Measurements from ENCODE around the gene ROCK2.
"Not testable (repeated sequence)": the region's sequence is repeated elsewhere in the genome, so short reads cannot be mapped to it uniquely, and the experiment has no call there.

The ROCK2 gene

DNA sequence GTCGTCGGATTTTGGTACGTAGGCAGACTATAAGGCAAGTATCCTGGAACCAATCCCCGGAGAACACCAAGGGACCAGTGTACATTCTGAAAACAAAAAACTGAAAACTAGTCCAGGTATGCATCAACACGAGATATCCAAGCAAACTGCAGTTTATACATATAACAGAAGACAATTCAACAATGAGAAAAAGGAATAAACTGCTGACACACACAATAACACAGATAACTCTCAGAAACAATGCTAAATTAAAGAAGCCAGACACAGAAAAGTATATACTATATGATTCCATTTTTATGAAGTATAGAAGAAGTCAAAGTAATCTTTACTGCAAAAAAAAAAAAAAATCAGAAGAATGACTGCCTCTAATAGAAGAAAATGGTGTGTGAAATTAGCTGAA, 5.9 kb downstream of the ROCK2 start:
- DNase-seq, result no peak

DNA sequence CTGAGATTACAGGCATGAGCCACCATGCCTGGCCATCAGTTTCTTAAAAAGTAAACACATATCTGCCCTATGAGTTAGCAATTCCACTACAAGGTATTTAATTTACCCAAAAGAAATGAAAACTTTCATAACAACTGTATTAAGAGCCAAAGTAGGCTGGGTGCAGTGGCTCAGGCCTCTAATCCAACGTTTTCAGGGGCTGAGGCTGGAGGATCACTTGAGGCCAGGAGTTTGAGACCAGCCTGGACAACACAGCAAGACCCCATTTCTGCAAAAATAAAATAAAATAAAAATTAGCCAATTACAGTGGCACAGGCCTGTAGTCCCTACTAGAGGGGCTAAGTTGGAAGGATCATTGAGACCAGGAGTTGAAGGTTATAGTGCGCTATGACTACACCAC, 6.5 kb downstream of the ROCK2 start:
- DNase-seq, result no peak

- no peak for DNase-seq
Observed at GRCh38 chr2:11336189-11336588, 8.2 kb downstream of the ROCK2 start.

DNA sequence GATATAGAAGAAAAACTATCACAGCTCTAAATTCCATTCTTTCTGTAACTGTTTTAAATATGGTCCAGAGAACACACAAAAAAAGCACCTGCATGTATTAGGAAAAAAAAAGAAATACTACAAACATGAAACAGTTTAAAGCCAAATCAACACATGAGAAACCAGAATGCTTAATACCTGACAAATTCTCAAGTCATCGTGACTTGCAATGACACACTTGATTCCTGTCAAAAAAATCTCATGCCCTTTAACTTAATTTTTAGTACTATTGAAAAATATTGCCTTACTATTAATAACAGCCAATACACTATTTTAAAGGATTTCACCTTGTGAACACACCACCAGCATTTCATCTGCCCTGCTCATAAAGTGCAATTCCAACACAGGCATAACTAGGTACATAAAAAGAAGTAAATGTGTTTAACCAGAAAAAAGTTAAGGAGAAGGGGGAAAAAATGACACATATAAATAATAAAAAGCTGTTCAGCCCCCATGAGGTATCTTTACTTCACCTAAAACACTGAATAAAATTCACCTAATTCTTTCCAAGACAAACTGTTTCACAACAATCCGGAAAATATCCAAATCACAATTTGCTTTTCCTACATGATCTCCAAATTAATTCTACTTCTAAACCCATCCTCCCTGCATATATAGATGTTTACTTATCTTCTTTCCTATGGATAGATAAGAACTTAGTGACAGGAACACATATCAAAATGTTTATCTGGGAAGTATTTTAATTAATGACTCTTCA, 10.8 kb downstream of the ROCK2 start:
- DNase-seq, result no peak

- DNase-seq, result no peak
Observed at GRCh38 chr2:11332596-11332995, 11.8 kb downstream of the ROCK2 start.

DNA sequence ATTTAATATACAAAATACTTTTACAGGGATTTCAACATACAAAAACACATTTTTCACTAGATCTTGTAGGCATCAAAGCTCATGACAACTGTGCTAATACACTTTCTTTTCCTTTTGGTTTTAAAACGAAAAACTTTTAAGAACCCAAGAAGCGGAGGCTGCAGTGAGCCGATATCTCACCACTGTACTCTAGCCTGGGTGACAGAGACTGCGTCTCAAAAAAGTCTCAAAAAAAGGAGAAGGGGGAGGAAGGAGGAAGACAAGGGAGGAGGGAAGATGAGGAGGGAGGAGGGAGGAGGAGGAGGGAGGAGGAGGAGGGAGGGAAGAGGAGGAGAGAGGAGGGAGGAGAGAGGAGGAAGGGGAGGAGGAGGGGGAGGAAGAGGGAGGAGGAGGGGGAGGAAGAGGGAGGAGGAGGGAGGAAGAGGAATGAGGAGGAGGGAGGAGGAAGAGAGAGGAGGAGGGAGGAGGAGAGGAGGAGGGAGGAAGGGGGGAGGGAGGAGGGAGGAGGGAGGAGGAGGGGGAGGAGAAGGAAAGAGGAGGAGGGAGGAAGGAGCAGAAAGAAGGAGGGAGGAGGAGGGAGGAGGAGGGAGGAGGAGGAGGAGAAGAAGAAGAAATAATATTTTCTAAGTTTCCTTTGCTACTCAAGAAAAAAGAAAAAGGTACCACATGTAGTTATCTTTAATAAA, 13.8 kb downstream of the ROCK2 start:
- no peak for DNase-seq

DNA sequence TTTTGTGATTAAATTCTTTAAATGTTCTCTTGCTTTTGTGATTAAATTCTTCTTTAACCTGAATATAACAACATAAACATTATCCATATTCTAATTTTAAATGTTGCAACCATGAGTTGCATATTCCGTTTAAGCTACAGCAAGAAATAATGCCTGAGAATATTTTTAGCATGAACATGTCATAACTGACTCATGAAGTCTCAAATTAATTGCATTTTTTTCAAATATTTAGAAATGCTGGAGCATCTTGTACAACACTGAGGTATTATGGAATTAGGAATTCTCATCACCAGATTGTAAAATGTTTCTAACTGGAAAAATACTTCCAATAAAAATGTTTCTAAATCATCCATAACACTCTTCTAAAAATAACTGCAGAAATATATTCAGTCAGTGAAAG, 14.7 kb downstream of the ROCK2 start:
- DNase-seq, result no peak

GRCh38 chr2:11328522-11328921, 15.9 kb downstream of the ROCK2 start:
- DNase-seq, result not testable (repeated sequence)

DNA sequence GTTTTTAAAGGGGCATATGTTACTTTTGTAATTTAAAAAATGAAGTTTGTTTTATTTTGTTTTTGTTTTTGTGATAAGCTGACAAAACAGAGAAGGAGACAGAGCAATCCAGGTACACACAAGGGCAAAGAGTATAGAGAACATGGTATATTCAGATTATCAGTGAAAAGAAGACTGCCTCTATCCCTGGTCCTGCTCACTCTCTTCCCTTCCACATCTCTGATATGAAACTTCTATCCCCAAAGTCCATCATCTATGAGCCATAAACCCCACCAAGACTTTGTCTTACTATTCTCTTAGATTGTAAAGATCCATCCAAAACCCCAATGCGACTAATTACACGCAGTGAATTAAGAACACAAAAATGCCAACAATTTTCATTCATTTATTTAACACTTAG, 16.6 kb downstream of the ROCK2 start:
- no peak for DNase-seq

DNA sequence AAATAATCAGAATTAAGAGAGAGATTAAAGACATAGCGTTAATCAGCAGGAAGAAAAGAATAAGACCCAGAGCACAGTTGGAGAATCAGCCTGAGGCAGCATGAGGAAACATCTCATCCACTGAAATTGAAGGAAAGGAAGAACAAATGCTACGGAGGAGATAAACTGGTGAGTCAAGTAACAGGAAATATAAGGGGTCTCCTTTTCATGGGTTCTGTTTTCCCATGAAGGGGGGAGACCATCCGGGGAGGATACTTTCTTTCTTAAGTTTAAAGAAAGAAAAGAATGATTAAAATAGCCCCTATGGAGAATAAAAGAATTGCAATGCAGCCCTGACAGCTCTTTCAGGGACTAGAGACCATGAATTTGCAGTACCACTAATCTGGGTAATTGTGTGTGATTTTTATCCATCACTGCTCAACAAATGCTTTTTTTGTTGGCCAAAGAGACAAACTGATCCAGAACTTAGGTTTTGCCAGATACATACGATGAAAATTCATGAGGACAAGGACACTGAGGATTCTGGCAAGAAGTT, 17.7 kb downstream of the ROCK2 start:
- no peak for DNase-seq

GRCh38 chr2:11325961-11326676, 18.3 kb downstream of the ROCK2 start:
- DNase-seq, result no peak

- no peak for DNase-seq
Observed at GRCh38 chr2:11321847-11322246, 22.6 kb downstream of the ROCK2 start.

- no peak for DNase-seq
Observed at GRCh38 chr2:11320698-11321492, 23.5 kb downstream of the ROCK2 start.

DNA sequence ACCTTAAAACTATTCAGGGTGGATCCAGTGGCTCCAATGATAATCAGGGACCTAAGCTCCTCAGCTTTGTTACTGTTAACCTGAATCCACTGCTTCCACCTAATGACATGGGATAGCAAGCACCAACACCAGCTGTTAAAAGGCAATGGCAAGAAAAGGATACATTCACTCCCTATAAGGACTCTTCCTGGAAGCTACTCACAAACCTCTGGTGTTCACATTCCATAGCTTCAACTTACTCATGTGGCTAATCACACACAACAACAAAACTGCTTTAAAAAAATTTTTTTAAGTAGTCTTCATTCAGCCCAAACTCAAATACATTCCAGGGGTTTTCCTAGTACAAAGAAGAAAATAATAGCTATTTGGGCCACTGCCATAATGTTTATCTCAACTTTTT, 24.5 kb downstream of the ROCK2 start:
- no peak for DNase-seq

DNA sequence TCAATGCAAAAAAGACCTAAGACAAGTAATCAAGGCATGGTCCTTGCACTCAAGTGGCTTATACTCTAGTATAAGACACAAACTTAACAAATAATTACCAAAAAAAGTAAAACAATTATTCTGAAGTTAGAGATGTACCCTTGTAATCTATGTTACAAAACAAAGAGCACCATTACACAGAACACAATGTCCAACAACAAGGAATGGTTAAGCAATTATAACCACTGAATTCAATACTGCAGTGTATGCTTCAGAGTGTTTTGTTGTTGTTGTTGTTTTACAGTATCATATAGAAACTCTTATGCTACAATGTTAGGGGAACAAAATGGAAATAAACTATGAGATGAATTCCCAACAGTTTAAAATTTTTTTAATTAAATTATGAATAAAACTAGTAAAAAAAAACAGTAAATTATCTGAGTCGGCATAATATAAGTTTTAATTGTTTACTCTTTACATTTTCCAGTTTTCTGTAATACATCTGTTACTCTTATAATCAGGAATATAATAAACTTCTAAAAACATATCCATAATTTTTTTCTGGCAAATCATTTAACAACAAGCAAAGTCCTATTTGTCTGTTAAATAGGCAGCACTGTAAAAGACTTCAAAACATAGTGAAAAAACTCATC, 29.2 kb downstream of the ROCK2 start:
- no peak for DNase-seq

DNA sequence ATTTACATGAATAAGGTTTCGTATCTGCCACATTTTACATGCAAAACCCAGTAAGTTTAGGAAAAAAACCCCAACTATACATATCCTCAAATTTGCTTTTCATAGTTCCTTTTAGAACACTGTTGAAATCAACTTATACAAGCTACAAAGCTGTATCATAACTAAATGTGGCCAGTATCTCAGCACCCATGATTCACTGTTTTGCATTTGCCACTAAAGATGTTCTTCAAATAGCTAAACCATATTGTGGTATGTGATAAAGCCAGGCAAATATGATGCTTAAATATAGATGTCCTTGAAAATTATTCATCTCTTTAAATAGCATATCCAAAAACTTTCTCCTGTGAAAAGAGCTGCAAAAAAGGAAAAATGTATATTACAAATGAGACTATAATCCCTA, 29.9 kb downstream of the ROCK2 start:
- no peak for DNase-seq

GRCh38 chr2:11312770-11313471, 31.5 kb downstream of the ROCK2 start:
- no peak for DNase-seq

- DNase-seq, result no peak
Observed at GRCh38 chr2:11311543-11311942, 32.9 kb downstream of the ROCK2 start.

GRCh38 chr2:11310212-11310611, 34.2 kb downstream of the ROCK2 start:
- DNase-seq, result no peak

DNA sequence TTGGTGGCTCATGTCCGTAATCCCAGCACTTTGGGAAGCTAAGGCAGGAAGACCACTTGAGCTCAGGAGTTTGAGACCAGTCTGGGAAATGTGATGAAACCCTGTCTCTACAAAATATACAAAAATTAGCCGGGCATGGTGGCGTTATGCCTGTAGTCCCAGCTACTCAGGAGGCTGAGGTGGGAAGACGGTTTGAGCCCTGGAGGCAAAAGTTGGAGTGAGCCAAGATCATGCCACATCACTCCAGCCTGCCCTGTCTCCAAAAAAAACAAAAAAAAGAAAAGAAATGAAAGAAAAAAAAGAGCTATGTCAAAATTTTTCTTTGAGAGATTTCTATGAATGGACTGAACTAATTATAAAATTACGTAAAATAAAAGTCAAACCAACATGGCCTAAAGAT, 34.7 kb downstream of the ROCK2 start:
- DNase-seq, result no peak

DNA sequence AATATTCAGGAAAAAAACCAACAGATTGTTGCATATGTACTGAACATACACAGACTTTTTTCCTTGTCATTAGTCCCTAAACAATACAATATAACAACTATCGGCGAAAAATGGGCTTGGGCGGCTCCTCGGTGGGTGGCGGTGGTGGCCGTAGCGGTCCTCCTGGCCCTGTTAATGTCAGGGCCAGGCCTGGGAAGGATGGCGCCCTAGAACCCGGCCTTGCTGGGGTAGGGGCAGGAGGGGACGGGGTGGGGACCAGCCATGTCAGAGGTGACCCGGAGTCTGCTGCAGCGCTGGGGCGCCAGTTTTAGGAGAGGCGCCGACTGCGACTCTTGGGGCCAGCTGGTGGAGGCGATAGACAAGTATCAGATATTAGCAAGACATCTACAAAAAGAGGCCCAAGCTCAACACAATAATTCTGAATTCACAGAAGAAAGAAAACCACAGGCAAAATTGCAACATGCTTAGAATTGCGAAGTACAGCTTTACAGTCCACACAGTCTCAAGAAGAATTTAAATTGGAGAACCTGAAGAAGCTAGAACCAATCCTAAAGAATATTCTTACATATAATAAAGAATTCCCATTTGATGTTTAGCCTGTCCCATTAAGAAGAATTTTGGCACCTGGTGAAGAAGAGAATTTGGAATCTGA, 36.5 kb downstream of the ROCK2 start:
- no peak for DNase-seq

Measured in NCI-H510A treated with DMSO at 0.1 percent for 48 hours (cell line).